SK-N-SH (cell line): ENCODE results near the gene MXRA8.

Experiments used
- SMC3 ChIP-seq: IDR thresholded peaks from 2 replicates; pipeline ENCODE4 v1.6.1; 2012; ENCODE audit warnings: low read depth, low read length, improper control_type of control experiment
- TF ChIP-seq, protein P1 (sequence below): fragments of 150-350 bp; IDR thresholded peaks from 2 replicates; pipeline ENCODE4 v1.6.1; 2017; ENCODE audit warnings: antibody characterized with exemption, low read length, low read depth, borderline replicate concordance

DNA sequence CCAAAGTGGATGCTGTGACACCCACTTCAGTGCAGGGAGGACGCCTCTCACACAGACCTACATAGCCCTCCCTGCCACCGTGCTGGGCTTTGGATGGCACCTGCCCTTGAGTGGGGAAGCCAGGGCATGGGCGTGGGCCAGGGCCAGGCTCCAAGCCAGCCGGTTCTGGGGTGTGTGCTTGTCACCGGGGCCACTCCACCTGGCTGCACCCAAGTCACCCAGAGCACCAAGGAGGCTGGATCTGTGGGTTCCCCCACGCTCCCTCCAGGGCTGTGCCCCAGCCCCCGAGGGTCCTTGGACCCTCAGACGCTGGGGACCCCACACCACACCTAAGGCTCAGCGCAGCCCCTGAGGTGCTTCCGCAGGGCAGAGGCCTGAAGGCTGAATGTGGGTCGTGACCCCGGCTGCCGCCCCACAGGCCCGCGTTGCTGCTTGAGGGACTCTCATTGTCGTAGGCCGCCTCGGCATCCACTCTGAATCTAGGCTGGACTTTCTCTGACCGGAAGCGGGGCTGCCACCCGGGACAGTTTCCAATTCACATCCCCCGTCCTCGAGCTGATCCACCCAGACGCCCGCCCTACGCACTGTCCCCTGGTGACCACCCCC is 1.5 kb downstream of the MXRA8 start:
- TF ChIP-seq SMC3: no peak
- TF ChIP-seq, protein P1, sequence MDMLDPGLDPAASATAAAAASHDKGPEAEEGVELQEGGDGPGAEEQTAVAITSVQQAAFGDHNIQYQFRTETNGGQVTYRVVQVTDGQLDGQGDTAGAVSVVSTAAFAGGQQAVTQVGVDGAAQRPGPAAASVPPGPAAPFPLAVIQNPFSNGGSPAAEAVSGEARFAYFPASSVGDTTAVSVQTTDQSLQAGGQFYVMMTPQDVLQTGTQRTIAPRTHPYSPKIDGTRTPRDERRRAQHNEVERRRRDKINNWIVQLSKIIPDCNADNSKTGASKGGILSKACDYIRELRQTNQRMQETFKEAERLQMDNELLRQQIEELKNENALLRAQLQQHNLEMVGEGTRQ: no peak
